ENCODE data around the gene PPP1R11. TPM values are rescaled to one million over a fixed set of nuclear protein-coding genes. Genes with fewer than 3 reads are reported as not detected.

The PPP1R11 gene
- total and polyA plus RNA-seq, 2 of the 13 experiments (the other 11 are each of a cell fraction or from before 2014, with no cell fraction given) = 32.1 to 58.9 TPM

- TF ChIP-seq ZNF350 (CRISPR knock-in tag; IDR thresholded peaks at IDR 0.05; ENCODE audit: borderline replicate concordance, low read depth) = peak; percentile 98; the same call in 1 of the 2 replicates
- no peak for TF ChIP-seq ZNF382 (CRISPR knock-in tag; IDR thresholded peaks at IDR 0.05; ENCODE audit: borderline replicate concordance)
- TF ChIP-seq ZNF574 (CRISPR knock-in tag; IDR thresholded peaks at IDR 0.05) = peak; percentile 98
- no peak for TF ChIP-seq ZNF496 (CRISPR knock-in tag; IDR thresholded peaks at IDR 0.05; ENCODE audit: insufficient replicate concordance)
- TF ChIP-seq AGO1 (IDR thresholded peaks at IDR 0.05; ENCODE audit: low read depth, low read length, poor library complexity, severe bottlenecking) = peak; percentile 86
- peak; percentile 77; the same call in 1 of the 2 replicates for TF ChIP-seq ZNF543 (CRISPR knock-in tag; IDR thresholded peaks at IDR 0.05)
- 0 out of 2 replicates have a peak, but pooled peaks have one; percentile 25 for TF ChIP-seq ZNF430 (CRISPR knock-in tag; IDR thresholded peaks at IDR 0.05)
- no peak for TF ChIP-seq SUZ12 (IDR thresholded peaks at IDR 0.05; ENCODE audit: low read depth, low read length)
- TF ChIP-seq NAIF1 (CRISPR knock-in tag; IDR thresholded peaks at IDR 0.05; ENCODE audit: borderline replicate concordance) = peak; percentile 84
- peak; percentile 83 for TF ChIP-seq ZIK1 (CRISPR knock-in tag; IDR thresholded peaks at IDR 0.05; ENCODE audit: borderline replicate concordance, low read depth)
- TF ChIP-seq JARID2 (CRISPR knock-in tag; IDR thresholded peaks at IDR 0.05; ENCODE audit: insufficient replicate concordance) = peak; percentile 58
- TF ChIP-seq MXI1 (IDR thresholded peaks at IDR 0.05; ENCODE audit: borderline replicate concordance, low read depth, low read length) = peak; percentile 98; the same call in 2 of the 3 replicates
- peak; percentile 48; the same call in 1 of the 2 replicates for TF ChIP-seq SRF (IDR thresholded peaks at IDR 0.05; ENCODE audit: low read depth, low read length)
- TF ChIP-seq GRHL1 (CRISPR knock-in tag; conservative IDR thresholded peaks at IDR 0.05) = no peak
- TF ChIP-seq ARNT2 (CRISPR knock-in tag; IDR thresholded peaks at IDR 0.05; ENCODE audit: low read depth) = no peak; the same call in none of the 2 replicates
- peak; percentile 63; the same call in 1 of the 2 replicates for TF ChIP-seq CHD4 (IDR thresholded peaks at IDR 0.05; ENCODE audit: borderline replicate concordance, low read length)
- TF ChIP-seq SMAD3 (CRISPR knock-in tag; IDR thresholded peaks at IDR 0.05) = peak; percentile 44; the same call in 1 of the 2 replicates
- TF ChIP-seq SMARCC2 (IDR thresholded peaks at IDR 0.05) = no peak
- TF ChIP-seq ZNF512 (CRISPR knock-in tag; IDR thresholded peaks at IDR 0.05) = no peak
Observed at GRCh38 chr6:30066577-30067459, at the start of gene PPP1R11 (continued).
